IMR-90 (cell line): ENCODE data around the gene HPCAL4. TPM values are rescaled to one million over a fixed set of nuclear protein-coding genes. Genes with fewer than 3 reads are reported as not detected.

Experiments
- ATAC-seq: fragments of 200-7000 bp; cut with Tn5 transposase; 2 replicates; pipeline ENCODE4 v1.9.1; 2020; ENCODE audit warnings: low read depth, mild to moderate bottlenecking, moderate library complexity
- BruUV-seq: library from RNA; stranded (reverse); fragments of 400-500 nt; replicated peaks from 2 replicates; lab custom pipeline; 2021; lab: Mats Ljungman, UMichigan
- CTCF ChIA-PET: fragments of 300-600 bp; formaldehyde crosslinking; extraction: SDS; loops from one replicate; lab custom pipeline; 2021; ENCODE audit warnings: antibody characterized with exemption; lab: Yijun Ruan, JAX
- POLR2A ChIA-PET: fragments of 300-600 bp; sonication (Branson Sonifier 250); formaldehyde crosslinking; loops from one replicate; lab custom pipeline; 2022; ENCODE audit warnings: antibody characterized with exemption; ENCODE audit not compliant: unreplicated experiment; lab: Charles Lee
- DNase-seq: peaks from one replicate; pipeline ENCODE4 v3.0.0; 2013
- H2AFZ ChIP-seq: replicated peaks from 2 replicates; pipeline ENCODE3; 2013; ENCODE audit warnings: low read length, mild to moderate bottlenecking; ENCODE audit not compliant: poor library complexity
- H2AK5ac ChIP-seq: 2 replicates; pipeline ENCODE4 v1.6.1; 2013; ENCODE audit warnings: low read depth, low read length, inconsistent platforms
- H2AK9ac ChIP-seq: replicated peaks from 2 replicates; pipeline ENCODE3; 2013; ENCODE audit warnings: mild to moderate bottlenecking, low read depth, low read length, moderate library complexity; ENCODE audit not compliant: poor library complexity
- H2BK120ac ChIP-seq: 2 replicates; pipeline ENCODE4 v1.6.1; 2013; ENCODE audit warnings: low read depth, low read length, inconsistent platforms
- H2BK15ac ChIP-seq: 3 replicates; pipeline ENCODE4 v1.6.1; 2013; ENCODE audit warnings: low read depth, low read length, inconsistent platforms
- H2BK20ac ChIP-seq: 2 replicates; pipeline ENCODE4 v1.6.1; 2013; ENCODE audit warnings: low read depth, mild to moderate bottlenecking, inconsistent platforms, low read length, moderate library complexity
- H2BK5ac ChIP-seq: 2 replicates; pipeline ENCODE4 v1.6.1; 2013; ENCODE audit warnings: mild to moderate bottlenecking, low read depth, low read length, inconsistent platforms; ENCODE audit not compliant: poor library complexity, severe bottlenecking
- H3K14ac ChIP-seq: replicated peaks from 2 replicates; pipeline ENCODE4 v1.6.1; 2013; ENCODE audit warnings: low read depth, low read length, inconsistent platforms
- H3K18ac ChIP-seq: 2 replicates; pipeline ENCODE4 v1.6.1; 2013; ENCODE audit warnings: low read depth, low read length, control low read depth
- H3K23ac ChIP-seq: 2 replicates; pipeline ENCODE4 v1.6.1; 2013; ENCODE audit warnings: low read depth, low read length, inconsistent platforms
- H3K27ac ChIP-seq: 2 replicates; pipeline ENCODE4 v1.5.1; 2013; ENCODE audit warnings: mild to moderate bottlenecking, control low read depth, low read length; ENCODE audit not compliant: insufficient read depth
- H3K27me3 ChIP-seq: 2 replicates; pipeline ENCODE4 v1.6.1; 2013; ENCODE audit warnings: low read length; ENCODE audit not compliant: control insufficient read depth, insufficient read depth
- H3K36me3 ChIP-seq: 2 replicates; pipeline ENCODE4 v1.6.1; 2013; ENCODE audit warnings: low read length, mixed read lengths; ENCODE audit not compliant: control insufficient read depth, insufficient read depth
- H3K4ac ChIP-seq: 2 replicates; pipeline ENCODE4 v1.6.1; 2013; ENCODE audit warnings: low read depth, low read length, inconsistent platforms
- H3K4me1 ChIP-seq: 2 replicates; pipeline ENCODE4 v1.6.1; 2013; ENCODE audit warnings: low read length, mixed read lengths; ENCODE audit not compliant: control insufficient read depth, insufficient read depth
- H3K4me2 ChIP-seq: 2 replicates; pipeline ENCODE4 v1.6.1; 2013; ENCODE audit warnings: low read depth, mild to moderate bottlenecking, control low read depth, low read length, moderate library complexity
- H3K4me3 ChIP-seq: 2 replicates; pipeline ENCODE4 v1.5.1; 2013; ENCODE audit warnings: low read depth, mild to moderate bottlenecking, control low read depth, low read length, moderate library complexity; ENCODE audit not compliant: insufficient read depth
- H3K56ac ChIP-seq: 2 replicates; pipeline ENCODE4 v1.6.1; 2013; ENCODE audit warnings: low read length, inconsistent platforms; ENCODE audit not compliant: insufficient read depth; ENCODE audit errors: extremely low read depth
- H3K79me1 ChIP-seq, 2 experiments: 2 replicates each; pipeline ENCODE4 v1.6.1; 2013; ENCODE audit warnings: low read length in 2 of 2, inconsistent platforms in 1 of 2, low read depth in 1 of 2
- H3K9ac ChIP-seq: 2 replicates; pipeline ENCODE4 v1.6.1; 2013; ENCODE audit warnings: low read depth, low read length, control low read depth
- H3K9me1 ChIP-seq: 2 replicates; pipeline ENCODE4 v1.6.1; 2013; ENCODE audit warnings: low read length, inconsistent platforms; ENCODE audit not compliant: insufficient read depth
- H3K9me3 ChIP-seq: 2 replicates; pipeline ENCODE4 v1.6.1; 2013; ENCODE audit warnings: low read length; ENCODE audit not compliant: control insufficient read depth, insufficient read depth
- H4K20me1 ChIP-seq: 2 replicates; pipeline ENCODE4 v1.6.1; 2013; ENCODE audit warnings: low read length, inconsistent platforms; ENCODE audit not compliant: insufficient read depth
- H4K5ac ChIP-seq: 2 replicates; pipeline ENCODE4 v1.6.1; 2013; ENCODE audit warnings: mild to moderate bottlenecking, low read depth, low read length, control low read depth
- H4K8ac ChIP-seq, 2 experiments: 2 replicates each; pipeline ENCODE4 v1.6.1; 2013; ENCODE audit warnings: low read depth in 2 of 2, low read length in 2 of 2, control low read depth in 1 of 2, inconsistent platforms in 1 of 2
- H4K91ac ChIP-seq: 2 replicates; pipeline ENCODE4 v1.6.1; 2013; ENCODE audit warnings: low read depth, low read length, inconsistent platforms; ENCODE audit not compliant: insufficient read depth
- NFE2L2 ChIP-seq: fragments of 150-350 bp; IDR thresholded peaks from 2 replicates; pipeline ENCODE4 v1.6.1; 2016; ENCODE audit warnings: low read depth, mild to moderate bottlenecking, low read length
- POLR2A ChIP-seq: IDR thresholded peaks from 2 replicates; pipeline ENCODE4 v1.6.1; 2012; ENCODE audit warnings: mild to moderate bottlenecking, low read depth, low read length
- RAD21 ChIP-seq: IDR thresholded peaks from 2 replicates; pipeline ENCODE4 v1.6.1; 2012; ENCODE audit warnings: low read length, improper control_type of control experiment
- SMC3 ChIP-seq: fragments of 150-350 bp; IDR thresholded peaks from 2 replicates; pipeline ENCODE4 v1.6.1; 2016; ENCODE audit warnings: low read depth, mild to moderate bottlenecking, antibody characterized with exemption, low read length, moderate library complexity
- WGBS, 2 experiments: methylation state at CpG; one replicate each; pipeline versions ENCODE4 v1.1.5 to v1.1.7; 2013; ENCODE audit warnings: missing lambda C conversion rate in 2 of 2; ENCODE audit not compliant: insufficient read length in 1 of 2; ENCODE audit errors: extremely low coverage in 2 of 2; 5-methylcytosine and 5-hydroxymethylcytosine counted together
- dilution Hi-C: fragments of 300-500 bp; cut with HindIII; formaldehyde crosslinking; loops from one replicate; pipeline ENCODE4 v1.14.3; 2018; ENCODE audit warnings: low sequenced_read_pairs; ENCODE audit not compliant: unreplicated experiment
- in situ Hi-C: fragments of 300-500 bp; cut with MboI; formaldehyde crosslinking; loops from 3 replicates; pipeline ENCODE4 v1.14.3; 2019; ENCODE audit warnings: low sequenced_read_pairs, inconsistent platforms, mixed read lengths
- intact Hi-C: fragments of 100-400 bp; cut with micrococcal nuclease; formaldehyde crosslinking; loops from 2 replicates; pipeline ENCODE4 v1.10.0; 2022
- polyA plus RNA-seq, 3 experiments: library from polyadenylated mRNA; depleted of rRNA; stranded (reverse); fragments of >200 nt; gene quantifications; 2 replicates each; pipeline ENCODE4 v1.2.3, GENCODE V29; 2012; ENCODE audit warnings: low replicate concordance in 1 of 3
- total RNA-seq: library from RNA; depleted of rRNA; stranded (reverse); fragments of >200 nt; gene quantifications from 2 replicates; pipeline ENCODE4 v1.2.3, GENCODE V29; 2012
- TF ChIP-seq, protein P1 (sequence below): conservative IDR thresholded peaks from 2 replicates; pipeline ENCODE4 v1.5.1; 2012; ENCODE audit warnings: mild to moderate bottlenecking, low read depth, low read length, improper control_type of control experiment

Gene HPCAL4
- total and polyA plus RNA-seq, 2 of the 4 experiments (the other 2 are of a cell fraction): 0.02 TPM; not detected in 1

DNA sequence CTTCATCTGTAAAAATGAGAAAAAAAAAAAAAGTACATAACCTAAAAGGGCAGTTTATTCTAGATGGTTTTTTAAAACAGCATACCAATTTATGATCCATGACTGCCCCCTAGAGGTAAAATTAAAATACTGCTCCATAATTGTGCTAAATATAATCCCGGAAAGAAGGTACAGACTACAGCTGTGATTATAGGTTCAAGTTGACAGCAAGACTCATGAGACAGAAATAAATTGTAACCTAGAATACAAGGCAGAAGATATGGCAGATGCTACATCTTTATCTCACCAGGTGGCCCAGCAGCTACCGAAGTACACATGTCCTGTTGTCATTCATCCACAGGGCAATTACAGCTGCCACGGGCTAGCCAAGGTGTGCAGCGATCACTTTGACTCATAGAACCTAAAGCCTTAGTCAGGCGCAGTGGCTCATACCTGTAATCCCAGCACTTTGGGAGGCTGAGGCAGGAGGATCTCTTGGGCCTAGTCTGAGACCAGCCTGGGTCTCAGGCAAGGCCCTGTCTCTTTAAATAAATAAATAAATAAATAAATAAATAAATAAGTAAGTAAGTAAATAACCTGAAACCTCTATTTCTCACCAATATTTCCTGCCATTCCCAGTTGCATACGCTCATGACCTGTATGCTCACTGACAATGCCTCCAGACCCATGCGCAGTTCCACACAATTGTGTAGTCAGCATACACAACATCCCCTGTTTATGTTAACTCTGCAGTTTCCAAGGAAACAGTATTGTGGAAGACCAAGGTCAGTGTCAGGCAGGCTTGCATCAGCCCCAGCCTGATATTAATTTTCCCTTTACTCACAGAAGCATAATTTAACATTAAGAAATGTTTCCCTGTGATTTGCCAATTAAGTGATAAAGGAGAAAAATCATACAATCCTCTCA lies 29.1 kb upstream of the HPCAL4 start:
- dilution Hi-C loops: no loop called here
- Histone ChIP-seq H3K36me3 (no peaks in the 10 kb centered on the region), H3K4me3 (no peak overlapping the region), H4K20me1 (no peaks in the 10 kb centered on the region), H3K23ac (no peak overlapping the region), H3K9ac (no peak overlapping the region), H3K9me1 (no peaks in the 10 kb centered on the region), H3K4me2 (no peak overlapping the region), H3K79me1 (no peaks in the 10 kb centered on the region), H2BK20ac (no peak overlapping the region), H3K27me3 (peaks cover 40% of the 10 kb centered on the region), H3K56ac (no peak overlapping the region), H2BK5ac (no peak overlapping the region), H3K18ac (no peak overlapping the region), H3K4me1 (no peaks in the 10 kb centered on the region), H2BK15ac (no peak overlapping the region), H4K91ac (no peak overlapping the region), H3K4ac (no peak overlapping the region), H2AFZ (no peak overlapping the region), H2BK120ac (no peak overlapping the region), H4K5ac (no peak overlapping the region), H2AK5ac (no peak overlapping the region), H3K9me3 (no peaks in the 10 kb centered on the region), H3K14ac (no peak overlapping the region), H2AK9ac (no peak overlapping the region), H3K27ac (no peak overlapping the region), H4K8ac (no peak overlapping the region)
- intact Hi-C loops: loop anchor here (1.0 kb wide), 1 partner anchor 114 kb away; no protein-coding TSS in a partner anchor
- BruUV-seq: no TSS peak
- TF ChIP-seq, protein P1, sequence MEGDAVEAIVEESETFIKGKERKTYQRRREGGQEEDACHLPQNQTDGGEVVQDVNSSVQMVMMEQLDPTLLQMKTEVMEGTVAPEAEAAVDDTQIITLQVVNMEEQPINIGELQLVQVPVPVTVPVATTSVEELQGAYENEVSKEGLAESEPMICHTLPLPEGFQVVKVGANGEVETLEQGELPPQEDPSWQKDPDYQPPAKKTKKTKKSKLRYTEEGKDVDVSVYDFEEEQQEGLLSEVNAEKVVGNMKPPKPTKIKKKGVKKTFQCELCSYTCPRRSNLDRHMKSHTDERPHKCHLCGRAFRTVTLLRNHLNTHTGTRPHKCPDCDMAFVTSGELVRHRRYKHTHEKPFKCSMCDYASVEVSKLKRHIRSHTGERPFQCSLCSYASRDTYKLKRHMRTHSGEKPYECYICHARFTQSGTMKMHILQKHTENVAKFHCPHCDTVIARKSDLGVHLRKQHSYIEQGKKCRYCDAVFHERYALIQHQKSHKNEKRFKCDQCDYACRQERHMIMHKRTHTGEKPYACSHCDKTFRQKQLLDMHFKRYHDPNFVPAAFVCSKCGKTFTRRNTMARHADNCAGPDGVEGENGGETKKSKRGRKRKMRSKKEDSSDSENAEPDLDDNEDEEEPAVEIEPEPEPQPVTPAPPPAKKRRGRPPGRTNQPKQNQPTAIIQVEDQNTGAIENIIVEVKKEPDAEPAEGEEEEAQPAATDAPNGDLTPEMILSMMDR: peak; percentile 82
- TF ChIP-seq RAD21: peak; percentile 80
- TF ChIP-seq NFE2L2: no peak
- peak; percentile 69; the same call in 1 of the 2 replicates for TF ChIP-seq SMC3
- no peak for TF ChIP-seq POLR2A
- ChIA-PET POLR2A (no interaction called here), CTCF (interaction anchor here (0.6 to 1.3 kb wide), 5 partner anchors 11 to 336 kb away, joined by 3 to 7 read pairs (median 4); no protein-coding TSS in a partner anchor)
- in situ Hi-C loops: no loop called here
- peak; percentile 66 for DNase-seq
- no CpG with 5 or more reads among the region's 7 CpGs for WGBS, 2 experiments
- peak; percentile 83 for ATAC-seq
